Panc1 (cell line): Measurements from ENCODE around the gene CYP2W1. TPM values are rescaled to one million over a fixed set of nuclear protein-coding genes. Genes with fewer than 3 reads are reported as not detected.

Source experiments
- ATAC-seq: fragments of 200-7000 bp; cut with Tn5 transposase; 2 replicates; pipeline ENCODE4 v1.9.1; 2020; ENCODE audit warnings: mild to moderate bottlenecking, moderate library complexity
- BruUV-seq: library from RNA; stranded (reverse); fragments of 400-500 nt; replicated peaks from 2 replicates; lab custom pipeline; 2021; lab: Mats Ljungman, UMichigan
- CTCF ChIA-PET: fragments of 300-600 bp; sonication (Branson Sonifier 250); formaldehyde crosslinking; loops from one replicate; lab custom pipeline; 2022; ENCODE audit warnings: antibody characterized with exemption; lab: Charles Lee
- POLR2A ChIA-PET: fragments of 300-600 bp; sonication (Branson Sonifier 250); formaldehyde crosslinking; loops from one replicate; lab custom pipeline; 2022; ENCODE audit warnings: antibody characterized with exemption; lab: Charles Lee
- DNase-seq: peaks from one replicate; pipeline ENCODE4 v3.0.0-alpha.2; 2010; ENCODE audit warnings: low read depth, low spot score
- H3K27ac ChIP-seq: 2 replicates; pipeline ENCODE4 v1.5.1; 2011; ENCODE audit warnings: mild to moderate bottlenecking, low read length, inconsistent platforms
- H3K27me3 ChIP-seq: fragments of 200-500 bp; sonication (Bioruptor generic); 2 replicates; pipeline ENCODE4 v1.6.0; 2014; ENCODE audit warnings: low read length, inconsistent platforms; ENCODE audit not compliant: control insufficient read depth, insufficient read depth
- H3K36me3 ChIP-seq: fragments of 200-500 bp; sonication (Bioruptor generic); 2 replicates; pipeline ENCODE4 v1.5.1; 2014; ENCODE audit warnings: inconsistent platforms, mild to moderate bottlenecking, low read length, moderate library complexity; ENCODE audit not compliant: control insufficient read depth, insufficient read depth
- H3K4me1 ChIP-seq: 2 replicates; pipeline ENCODE4 v1.5.1; 2011; ENCODE audit warnings: inconsistent platforms, mild to moderate bottlenecking, low read length, moderate library complexity; ENCODE audit not compliant: control insufficient read depth, insufficient read depth
- H3K4me3 ChIP-seq, 2 experiments: 2 replicates each; pipeline ENCODE4 v1.5.1; 2011 to 2012; ENCODE audit warnings: low read depth in 2 of 2, low read length in 2 of 2, mild to moderate bottlenecking in 2 of 2, inconsistent platforms in 1 of 2, moderate library complexity in 1 of 2
- H3K9me3 ChIP-seq: fragments of 200-500 bp; sonication (Bioruptor generic); 2 replicates; pipeline ENCODE4 v1.5.1; 2014; ENCODE audit warnings: low read depth, mild to moderate bottlenecking, inconsistent platforms, low read length, moderate library complexity; ENCODE audit not compliant: control insufficient read depth, insufficient read depth
- POLR2AphosphoS5 ChIP-seq: IDR thresholded peaks from 2 replicates; pipeline ENCODE4 v1.6.1; 2012; ENCODE audit warnings: mild to moderate bottlenecking, low read depth, low read length, moderate library complexity
- SIN3A ChIP-seq: IDR thresholded peaks from 2 replicates; pipeline ENCODE4 v1.6.1; 2012; ENCODE audit warnings: low read depth, mild to moderate bottlenecking, low read length, moderate library complexity, borderline replicate concordance; ENCODE audit not compliant: insufficient read depth
- TCF7L2 ChIP-seq: IDR thresholded peaks from 2 replicates; pipeline ENCODE4 v1.6.1; 2011; ENCODE audit warnings: mild to moderate bottlenecking, low read depth, low read length, inconsistent platforms
- in situ Hi-C: cut with HindIII; loops from 2 replicates; pipeline ENCODE4 v1.10.0; 2016; ENCODE audit warnings: low sequenced_read_pairs, low pct_unique_long_range_greater_than_20kb
- intact Hi-C: fragments of 100-400 bp; cut with micrococcal nuclease; formaldehyde crosslinking; loops from one replicate; pipeline ENCODE4 v1.10.0; 2022; ENCODE audit not compliant: unreplicated experiment
- total RNA-seq: library from RNA; stranded (reverse); gene quantifications from one replicate; pipeline ENCODE4 v1.2.1, GENCODE V29; 2021; ENCODE audit not compliant: unreplicated experiment
- TF ChIP-seq, protein P1 (sequence below), 2 experiments: IDR thresholded peaks; 2 replicates each; pipeline ENCODE4 v1.6.1; 2011 to 2012; ENCODE audit warnings: low read depth in 2 of 2, control low read depth in 1 of 2, low read length in 1 of 2, mild to moderate bottlenecking in 1 of 2, moderate library complexity in 1 of 2; ENCODE audit not compliant: insufficient read depth in 1 of 2
- TF ChIP-seq, protein P2 (sequence below): fragments of 450-650 bp; IDR thresholded peaks from 2 replicates; pipeline ENCODE4 v1.5.1; 2017; ENCODE audit warnings: mild to moderate bottlenecking

The CYP2W1 gene
- total RNA-seq, 1 experiment from 2014 or later: 0.74 TPM

DNA sequence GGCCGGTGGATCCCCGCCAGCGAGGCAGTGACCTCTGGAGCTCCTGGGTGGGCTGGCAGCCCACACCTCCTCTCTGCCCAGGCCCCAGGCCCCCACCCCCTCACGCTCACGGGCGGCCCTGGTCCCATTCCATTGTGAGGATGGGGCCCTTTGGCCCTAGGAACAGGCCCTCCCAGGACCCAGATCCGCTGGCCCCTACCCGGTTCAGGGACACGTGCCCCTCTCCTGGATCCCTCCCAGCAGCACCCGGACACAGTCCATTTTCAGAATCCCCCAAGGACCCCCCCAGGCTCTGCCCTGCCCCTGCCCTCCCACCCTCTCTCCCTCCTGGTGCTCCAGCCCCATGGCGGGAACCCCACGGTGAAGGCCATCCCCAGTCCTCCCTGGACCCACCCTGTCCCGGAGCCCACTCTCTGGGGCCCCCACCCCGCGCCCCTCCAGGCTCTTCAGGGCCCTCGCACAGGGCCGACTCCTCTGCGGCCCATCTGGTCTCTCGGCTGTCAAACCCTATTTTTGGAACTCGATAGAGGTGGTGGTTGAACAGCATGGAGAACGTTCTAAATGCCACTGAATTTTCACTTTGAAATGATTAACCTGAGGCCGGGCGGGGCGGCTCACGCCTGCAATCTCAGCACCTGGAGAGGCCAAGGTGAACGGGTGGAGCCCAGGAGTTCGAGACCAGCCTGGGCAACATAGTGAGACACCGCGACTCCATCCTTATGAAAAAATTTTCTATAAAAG is 36.6 kb upstream of the CYP2W1 start:
- no TSS peak for BruUV-seq
- intact Hi-C loops: no loop called here
- peaks cover 7% of the 10 kb centered on the region; the same call in 1 of the 2 replicates for H3K4me1 ChIP-seq
- ATAC-seq (no peak), DNase-seq (no peak)
- no peak overlapping the region for H3K4me3 ChIP-seq
- H3K27me3 ChIP-seq: peaks cover 6% of the 10 kb centered on the region
- in situ Hi-C loops: no loop called here
- TF ChIP-seq POLR2AphosphoS5 (no peak), SIN3A (no peak), TCF7L2 (no peak)
- TF ChIP-seq, protein P1, sequence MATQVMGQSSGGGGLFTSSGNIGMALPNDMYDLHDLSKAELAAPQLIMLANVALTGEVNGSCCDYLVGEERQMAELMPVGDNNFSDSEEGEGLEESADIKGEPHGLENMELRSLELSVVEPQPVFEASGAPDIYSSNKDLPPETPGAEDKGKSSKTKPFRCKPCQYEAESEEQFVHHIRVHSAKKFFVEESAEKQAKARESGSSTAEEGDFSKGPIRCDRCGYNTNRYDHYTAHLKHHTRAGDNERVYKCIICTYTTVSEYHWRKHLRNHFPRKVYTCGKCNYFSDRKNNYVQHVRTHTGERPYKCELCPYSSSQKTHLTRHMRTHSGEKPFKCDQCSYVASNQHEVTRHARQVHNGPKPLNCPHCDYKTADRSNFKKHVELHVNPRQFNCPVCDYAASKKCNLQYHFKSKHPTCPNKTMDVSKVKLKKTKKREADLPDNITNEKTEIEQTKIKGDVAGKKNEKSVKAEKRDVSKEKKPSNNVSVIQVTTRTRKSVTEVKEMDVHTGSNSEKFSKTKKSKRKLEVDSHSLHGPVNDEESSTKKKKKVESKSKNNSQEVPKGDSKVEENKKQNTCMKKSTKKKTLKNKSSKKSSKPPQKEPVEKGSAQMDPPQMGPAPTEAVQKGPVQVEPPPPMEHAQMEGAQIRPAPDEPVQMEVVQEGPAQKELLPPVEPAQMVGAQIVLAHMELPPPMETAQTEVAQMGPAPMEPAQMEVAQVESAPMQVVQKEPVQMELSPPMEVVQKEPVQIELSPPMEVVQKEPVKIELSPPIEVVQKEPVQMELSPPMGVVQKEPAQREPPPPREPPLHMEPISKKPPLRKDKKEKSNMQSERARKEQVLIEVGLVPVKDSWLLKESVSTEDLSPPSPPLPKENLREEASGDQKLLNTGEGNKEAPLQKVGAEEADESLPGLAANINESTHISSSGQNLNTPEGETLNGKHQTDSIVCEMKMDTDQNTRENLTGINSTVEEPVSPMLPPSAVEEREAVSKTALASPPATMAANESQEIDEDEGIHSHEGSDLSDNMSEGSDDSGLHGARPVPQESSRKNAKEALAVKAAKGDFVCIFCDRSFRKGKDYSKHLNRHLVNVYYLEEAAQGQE (IDR thresholded peaks at IDR 0.05; ENCODE audit: insufficient read depth in 1 of 2, low read depth in 2 of 2, low read length in 1 of 2): no peak
- TF ChIP-seq, protein P2, sequence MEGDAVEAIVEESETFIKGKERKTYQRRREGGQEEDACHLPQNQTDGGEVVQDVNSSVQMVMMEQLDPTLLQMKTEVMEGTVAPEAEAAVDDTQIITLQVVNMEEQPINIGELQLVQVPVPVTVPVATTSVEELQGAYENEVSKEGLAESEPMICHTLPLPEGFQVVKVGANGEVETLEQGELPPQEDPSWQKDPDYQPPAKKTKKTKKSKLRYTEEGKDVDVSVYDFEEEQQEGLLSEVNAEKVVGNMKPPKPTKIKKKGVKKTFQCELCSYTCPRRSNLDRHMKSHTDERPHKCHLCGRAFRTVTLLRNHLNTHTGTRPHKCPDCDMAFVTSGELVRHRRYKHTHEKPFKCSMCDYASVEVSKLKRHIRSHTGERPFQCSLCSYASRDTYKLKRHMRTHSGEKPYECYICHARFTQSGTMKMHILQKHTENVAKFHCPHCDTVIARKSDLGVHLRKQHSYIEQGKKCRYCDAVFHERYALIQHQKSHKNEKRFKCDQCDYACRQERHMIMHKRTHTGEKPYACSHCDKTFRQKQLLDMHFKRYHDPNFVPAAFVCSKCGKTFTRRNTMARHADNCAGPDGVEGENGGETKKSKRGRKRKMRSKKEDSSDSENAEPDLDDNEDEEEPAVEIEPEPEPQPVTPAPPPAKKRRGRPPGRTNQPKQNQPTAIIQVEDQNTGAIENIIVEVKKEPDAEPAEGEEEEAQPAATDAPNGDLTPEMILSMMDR: no peak
- ChIA-PET POLR2A (no interaction called here), CTCF (no interaction called here)
- no peaks in the 10 kb centered on the region for H3K9me3 ChIP-seq
- H3K36me3 ChIP-seq: no peaks in the 10 kb centered on the region
- H3K27ac ChIP-seq: no peak overlapping the region

DNA sequence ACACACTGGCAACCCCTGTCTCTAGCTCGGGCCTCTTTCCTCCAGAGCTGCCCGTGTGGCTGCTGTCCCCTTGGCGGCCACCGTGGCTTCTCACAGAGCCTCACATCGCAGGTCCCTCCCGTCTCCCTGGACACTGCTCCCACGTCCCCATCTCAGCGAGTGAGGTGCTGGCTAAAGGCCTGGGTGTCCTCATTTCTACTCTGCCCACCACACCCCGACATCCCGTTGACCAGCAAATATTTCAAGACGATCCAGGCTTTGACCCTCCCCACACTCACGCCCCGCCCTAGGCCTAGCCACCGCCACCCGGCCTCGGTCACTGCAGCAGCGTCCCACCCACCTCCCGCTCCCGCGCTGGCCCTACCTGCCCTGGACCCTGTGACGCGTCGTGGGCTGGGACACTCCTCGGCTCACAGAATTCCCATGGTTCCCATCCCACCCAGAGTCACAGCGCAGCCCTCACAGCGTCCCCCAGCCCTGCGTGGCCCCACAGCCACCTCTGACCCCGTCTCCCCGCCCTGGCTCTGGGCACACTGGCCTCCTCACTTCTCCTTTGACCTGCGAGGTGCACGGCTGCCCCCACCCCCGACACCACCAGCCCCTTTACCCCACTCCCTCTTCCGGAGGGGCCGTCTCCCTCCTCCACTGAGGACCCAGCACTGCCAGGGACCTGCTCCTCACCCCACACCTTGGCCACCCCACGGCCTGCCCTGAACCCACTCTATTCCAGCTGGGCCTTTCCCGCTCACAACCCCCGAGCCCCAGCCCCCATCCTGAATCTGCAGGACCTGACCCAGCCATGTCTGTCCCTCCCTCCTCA is 35.4 kb upstream of the CYP2W1 start:
- Histone ChIP-seq H3K36me3 (no peaks in the 10 kb centered on the region), H3K9me3 (no peaks in the 10 kb centered on the region), H3K27ac (no peak overlapping the region), H3K27me3 (no peaks in the 10 kb centered on the region), H3K4me3 (no peak overlapping the region), H3K4me1 (peaks cover 7% of the 10 kb centered on the region; the same call in 1 of the 2 replicates)
- DNase-seq (no peak), ATAC-seq (no peak; the same call in 1 of the 2 replicates)
- CTCF ChIA-PET: interaction anchor here (0.7 kb wide), 1 partner anchor 1416 kb away, joined by 18 read pairs; no protein-coding TSS in a partner anchor
- no TSS peak for BruUV-seq
- intact Hi-C loops (no loop called here), in situ Hi-C loops (no loop called here)
- POLR2A ChIA-PET: no interaction called here
- TF ChIP-seq POLR2AphosphoS5 (no peak), TCF7L2 (no peak), SIN3A (no peak)
- TF ChIP-seq, protein P1 (IDR thresholded peaks at IDR 0.05; ENCODE audit: insufficient read depth in 1 of 2, low read depth in 2 of 2, low read length in 1 of 2): no peak
- TF ChIP-seq, protein P2: no peak
